Type B pancreatic cell (in vitro differentiated cells): ENCODE results near the gene A2M. TPM values are rescaled to one million over a fixed set of nuclear protein-coding genes. Genes with fewer than 3 reads are reported as not detected.

Source experiments
- DNase-seq: peaks from one replicate; pipeline ENCODE4 v3.0.0; 2021; ENCODE audit warnings: mixed read lengths; ENCODE audit not compliant: unreplicated experiment; ENCODE audit errors: extremely low spot score
- H3K27ac Mint-ChIP-seq: 2 replicates; pipeline ENCODE4 v1.8.0; 2021; ENCODE audit warnings: mild to moderate bottlenecking, mixed read lengths
- H3K27me3 Mint-ChIP-seq: 2 replicates; pipeline ENCODE4 v1.8.0; 2021; ENCODE audit warnings: mixed read lengths
- H3K36me3 Mint-ChIP-seq: 2 replicates; pipeline ENCODE4 v1.8.0; 2021; ENCODE audit warnings: mixed read lengths
- H3K4me1 Mint-ChIP-seq: one replicate; pipeline ENCODE4 v1.8.0; 2021; ENCODE audit warnings: mixed read lengths; ENCODE audit not compliant: unreplicated experiment
- H3K4me3 Mint-ChIP-seq: 2 replicates; pipeline ENCODE4 v1.8.0; 2021; ENCODE audit warnings: mild to moderate bottlenecking, mixed read lengths
- H3K9me3 Mint-ChIP-seq: 2 replicates; pipeline ENCODE4 v1.8.0; 2021; ENCODE audit warnings: mixed read lengths
- CTCF ChIP-seq: fragments of 200-600 bp; sonication (generic); conservative IDR thresholded peaks from 2 replicates; pipeline ENCODE4 v1.5.0; 2021; ENCODE audit warnings: antibody characterized with exemption, mild to moderate bottlenecking
- total RNA-seq: library from RNA; stranded (reverse); gene quantifications from 2 replicates; pipeline ENCODE4 v1.2.1, GENCODE V29; 2021; ENCODE audit warnings: low replicate concordance

A2M gene
- total RNA-seq, 1 donor from 2014 or later: 84.9 TPM

GRCh38 chr12:9095322-9095721 lies 20.4 kb downstream of the A2M start:
- Mint-ChIP-seq H3K27ac (no peak overlapping the region), H3K36me3 (peaks cover 12% of the 10 kb centered on the region), H3K9me3 (no peaks in the 10 kb centered on the region), H3K27me3 (no peaks in the 10 kb centered on the region), H3K4me1 (no peaks in the 10 kb centered on the region), H3K4me3 (no peak overlapping the region)
- TF ChIP-seq CTCF: no peak
- no peak for DNase-seq

- no peak overlapping the region for H3K27ac Mint-ChIP-seq
- H3K4me3 Mint-ChIP-seq: no peak overlapping the region
- peaks cover 12% of the 10 kb centered on the region for H3K36me3 Mint-ChIP-seq
- H3K4me1 Mint-ChIP-seq: no peaks in the 10 kb centered on the region
- no peak for TF ChIP-seq CTCF
- H3K9me3 Mint-ChIP-seq: no peaks in the 10 kb centered on the region
- DNase-seq: no peak
- no peaks in the 10 kb centered on the region for H3K27me3 Mint-ChIP-seq
Measured at GRCh38 chr12:9094512-9095206, 21.1 kb downstream of the A2M start.

GRCh38 chr12:9091891-9092598 lies 23.7 kb downstream of the A2M start:
- Mint-ChIP-seq H3K27me3 (no peaks in the 10 kb centered on the region), H3K4me1 (no peaks in the 10 kb centered on the region), H3K36me3 (peaks cover 12% of the 10 kb centered on the region), H3K27ac (no peak overlapping the region), H3K9me3 (no peaks in the 10 kb centered on the region), H3K4me3 (no peak overlapping the region)
- no peak for DNase-seq
- no peak for TF ChIP-seq CTCF

GRCh38 chr12:9090220-9090619 lies 25.5 kb downstream of the A2M start:
- TF ChIP-seq CTCF: no peak
- Mint-ChIP-seq H3K27me3 (no peaks in the 10 kb centered on the region), H3K36me3 (peaks cover 12% of the 10 kb centered on the region), H3K9me3 (no peaks in the 10 kb centered on the region), H3K27ac (no peak overlapping the region), H3K4me1 (no peaks in the 10 kb centered on the region), H3K4me3 (no peak overlapping the region)
- no peak for DNase-seq

GRCh38 chr12:9087087-9087835 lies 28.5 kb downstream of the A2M start:
- Mint-ChIP-seq H3K4me3 (no peak overlapping the region), H3K36me3 (peaks cover 12% of the 10 kb centered on the region), H3K4me1 (no peaks in the 10 kb centered on the region), H3K27me3 (no peaks in the 10 kb centered on the region), H3K27ac (no peak overlapping the region), H3K9me3 (peaks cover 6% of the 10 kb centered on the region)
- no peak for TF ChIP-seq CTCF
- no peak for DNase-seq
